SK-N-SH treated with all-trans-retinoic acid at 6 μM for 48 hours (cell line): ENCODE measurements around the gene RBP7.

ENCODE experiments used
- ATAC-seq: fragments of 200-7000 bp; cut with Tn5 transposase; 3 replicates; pipeline ENCODE4 v1.9.1; 2020; ENCODE audit warnings: mild to moderate bottlenecking, moderate library complexity
- ARNTL ChIP-seq: fragments of 450-650 bp; formaldehyde crosslinking; IDR thresholded peaks from 2 replicates; pipeline ENCODE4 v1.5.0; 2020; ENCODE audit warnings: low read depth, mild to moderate bottlenecking, moderate library complexity, borderline replicate concordance
- BACH2 ChIP-seq: fragments of 250-450 bp; sonication (Bioruptor Pico); IDR thresholded peaks from 2 replicates; pipeline ENCODE4 v1.9.0; 2021; ENCODE audit warnings: mild to moderate bottlenecking, borderline replicate concordance
- CSDC2 ChIP-seq: fragments of 250-450 bp; sonication (Bioruptor Pico); IDR thresholded peaks from 2 replicates; pipeline ENCODE4 v1.5.0; 2020; ENCODE audit warnings: mild to moderate bottlenecking, moderate library complexity
- ESRRG ChIP-seq: fragments of 250-450 bp; sonication (Bioruptor Pico); IDR thresholded peaks from 2 replicates; pipeline ENCODE4 v1.6.1; 2021; ENCODE audit warnings: mild to moderate bottlenecking
- GLIS3 ChIP-seq: fragments of 250-450 bp; sonication (Bioruptor Pico); IDR thresholded peaks from 2 replicates; pipeline ENCODE4 v1.5.0; 2020; ENCODE audit warnings: mild to moderate bottlenecking, moderate library complexity
- ISL1 ChIP-seq: fragments of 250-450 bp; sonication (Bioruptor Pico); IDR thresholded peaks from 2 replicates; pipeline ENCODE4 v2.1.2; 2022; ENCODE audit warnings: mild to moderate bottlenecking, moderate library complexity
- OSR1 ChIP-seq: fragments of 250-450 bp; sonication (Bioruptor Pico); IDR thresholded peaks from 2 replicates; pipeline ENCODE4 v1.8.0; 2022; ENCODE audit warnings: moderate library complexity, mild to moderate bottlenecking, inconsistent platforms
- POU6F1 ChIP-seq: fragments of 250-450 bp; sonication (Bioruptor Pico); IDR thresholded peaks from 2 replicates; pipeline ENCODE4 v1.8.0; 2021; ENCODE audit warnings: low read depth, mild to moderate bottlenecking, moderate library complexity, borderline replicate concordance
- PPARA ChIP-seq: fragments of 250-450 bp; sonication (Bioruptor Pico); IDR thresholded peaks from 2 replicates; pipeline ENCODE4 v1.5.0; 2020; ENCODE audit warnings: mild to moderate bottlenecking, borderline replicate concordance
- RARB ChIP-seq: fragments of 250-450 bp; sonication (Bioruptor Pico); IDR thresholded peaks from 2 replicates; pipeline ENCODE4 v1.8.0; 2021; ENCODE audit warnings: mild to moderate bottlenecking, moderate library complexity
- SNAI2 ChIP-seq: fragments of 250-450 bp; sonication (Bioruptor Pico); IDR thresholded peaks from 2 replicates; pipeline ENCODE4 v1.5.0; 2020; ENCODE audit warnings: mild to moderate bottlenecking, moderate library complexity
- TCF4 ChIP-seq: fragments of 250-450 bp; sonication (Bioruptor Pico); IDR thresholded peaks from 2 replicates; pipeline ENCODE4 v1.8.0; 2021; ENCODE audit warnings: mild to moderate bottlenecking, moderate library complexity, borderline replicate concordance
- TOX ChIP-seq: fragments of 250-450 bp; sonication (Bioruptor Pico); IDR thresholded peaks from 2 replicates; pipeline ENCODE4 v1.8.0; 2021; ENCODE audit warnings: mild to moderate bottlenecking, moderate library complexity, borderline replicate concordance
- TSHZ2 ChIP-seq: fragments of 250-450 bp; sonication (Bioruptor Pico); IDR thresholded peaks from 2 replicates; pipeline ENCODE4 v1.5.0; 2020; ENCODE audit warnings: mild to moderate bottlenecking, moderate library complexity
- ZFP3 ChIP-seq: fragments of 250-450 bp; sonication (Bioruptor Pico); IDR thresholded peaks from 2 replicates; pipeline ENCODE4 v1.5.0; 2020; ENCODE audit warnings: mild to moderate bottlenecking, moderate library complexity
- ZFP30 ChIP-seq: fragments of 450-650 bp; formaldehyde crosslinking; IDR thresholded peaks from 2 replicates; pipeline ENCODE4 v1.5.0; 2022; ENCODE audit warnings: mild to moderate bottlenecking, moderate library complexity
- ZNF565 ChIP-seq: fragments of 450-650 bp; formaldehyde crosslinking; conservative IDR thresholded peaks from 2 replicates; pipeline ENCODE4 v1.5.0; 2020; ENCODE audit warnings: low read depth, mild to moderate bottlenecking, moderate library complexity
- ZNF70 ChIP-seq: fragments of 450-650 bp; formaldehyde crosslinking; IDR thresholded peaks from 2 replicates; pipeline ENCODE4 v1.5.0; 2020; ENCODE audit warnings: mild to moderate bottlenecking, moderate library complexity
- ZNF8 ChIP-seq: fragments of 450-650 bp; formaldehyde crosslinking; IDR thresholded peaks from 2 replicates; pipeline ENCODE4 v1.5.0; 2020; ENCODE audit warnings: mild to moderate bottlenecking, moderate library complexity
- TF ChIP-seq, protein P1 (sequence below): fragments of 250-450 bp; sonication (Bioruptor Pico); IDR thresholded peaks from 2 replicates; pipeline ENCODE4 v1.5.1; 2020; ENCODE audit warnings: low read depth, mild to moderate bottlenecking, moderate library complexity
- TF ChIP-seq, protein P2 (sequence below): fragments of 250-450 bp; sonication (Bioruptor Pico); IDR thresholded peaks from 2 replicates; pipeline ENCODE4 v1.5.1; 2021; ENCODE audit warnings: mild to moderate bottlenecking, moderate library complexity
- TF ChIP-seq, protein P3 (sequence below): fragments of 250-450 bp; sonication (Bioruptor Pico); IDR thresholded peaks from 2 replicates; pipeline ENCODE4 v1.8.0; 2020; ENCODE audit warnings: mild to moderate bottlenecking, moderate library complexity, borderline replicate concordance

Gene RBP7

DNA sequence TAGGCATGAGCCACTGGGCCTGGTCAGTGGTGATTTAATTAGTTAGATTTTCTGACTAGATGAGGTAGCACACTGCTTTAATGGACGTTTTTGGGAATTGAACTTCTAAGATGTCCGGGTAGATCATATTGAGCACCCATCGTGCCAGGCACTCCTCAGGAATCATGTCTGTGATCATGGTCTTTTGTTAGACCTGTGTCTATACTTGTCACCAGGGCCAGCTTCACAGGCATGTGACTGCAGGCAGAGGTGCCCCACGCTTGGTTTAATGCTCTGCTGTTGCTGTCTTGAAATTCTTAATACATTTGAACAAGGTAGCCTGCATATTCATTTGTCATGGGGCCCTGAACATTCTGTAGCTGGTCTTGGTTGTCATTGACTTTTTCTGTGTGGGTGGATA, 55.3 kb downstream of the RBP7 start:
- TF ChIP-seq ZFP30 (CRISPR knock-in tag): no peak
- TF ChIP-seq SNAI2 (CRISPR knock-in tag): no peak
- TF ChIP-seq, protein P1, sequence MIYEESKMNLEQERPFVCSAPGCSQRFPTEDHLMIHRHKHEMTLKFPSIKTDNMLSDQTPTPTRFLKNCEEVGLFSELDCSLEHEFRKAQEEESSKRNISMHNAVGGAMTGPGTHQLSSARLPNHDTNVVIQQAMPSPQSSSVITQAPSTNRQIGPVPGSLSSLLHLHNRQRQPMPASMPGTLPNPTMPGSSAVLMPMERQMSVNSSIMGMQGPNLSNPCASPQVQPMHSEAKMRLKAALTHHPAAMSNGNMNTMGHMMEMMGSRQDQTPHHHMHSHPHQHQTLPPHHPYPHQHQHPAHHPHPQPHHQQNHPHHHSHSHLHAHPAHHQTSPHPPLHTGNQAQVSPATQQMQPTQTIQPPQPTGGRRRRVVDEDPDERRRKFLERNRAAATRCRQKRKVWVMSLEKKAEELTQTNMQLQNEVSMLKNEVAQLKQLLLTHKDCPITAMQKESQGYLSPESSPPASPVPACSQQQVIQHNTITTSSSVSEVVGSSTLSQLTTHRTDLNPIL: no peak
- TF ChIP-seq PPARA (CRISPR knock-in tag): no peak
- no peak for TF ChIP-seq ZNF8 (CRISPR knock-in tag)
- TF ChIP-seq, protein P2, sequence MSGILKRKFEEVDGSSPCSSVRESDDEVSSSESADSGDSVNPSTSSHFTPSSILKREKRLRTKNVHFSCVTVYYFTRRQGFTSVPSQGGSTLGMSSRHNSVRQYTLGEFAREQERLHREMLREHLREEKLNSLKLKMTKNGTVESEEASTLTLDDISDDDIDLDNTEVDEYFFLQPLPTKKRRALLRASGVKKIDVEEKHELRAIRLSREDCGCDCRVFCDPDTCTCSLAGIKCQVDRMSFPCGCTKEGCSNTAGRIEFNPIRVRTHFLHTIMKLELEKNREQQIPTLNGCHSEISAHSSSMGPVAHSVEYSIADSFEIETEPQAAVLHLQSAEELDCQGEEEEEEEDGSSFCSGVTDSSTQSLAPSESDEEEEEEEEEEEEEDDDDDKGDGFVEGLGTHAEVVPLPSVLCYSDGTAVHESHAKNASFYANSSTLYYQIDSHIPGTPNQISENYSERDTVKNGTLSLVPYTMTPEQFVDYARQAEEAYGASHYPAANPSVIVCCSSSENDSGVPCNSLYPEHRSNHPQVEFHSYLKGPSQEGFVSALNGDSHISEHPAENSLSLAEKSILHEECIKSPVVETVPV (CRISPR knock-in tag): no peak
- TF ChIP-seq RARB (CRISPR knock-in tag): no peak
- no peak for TF ChIP-seq TCF4 (CRISPR knock-in tag)
- no peak for TF ChIP-seq ARNTL
- TF ChIP-seq, protein P3, sequence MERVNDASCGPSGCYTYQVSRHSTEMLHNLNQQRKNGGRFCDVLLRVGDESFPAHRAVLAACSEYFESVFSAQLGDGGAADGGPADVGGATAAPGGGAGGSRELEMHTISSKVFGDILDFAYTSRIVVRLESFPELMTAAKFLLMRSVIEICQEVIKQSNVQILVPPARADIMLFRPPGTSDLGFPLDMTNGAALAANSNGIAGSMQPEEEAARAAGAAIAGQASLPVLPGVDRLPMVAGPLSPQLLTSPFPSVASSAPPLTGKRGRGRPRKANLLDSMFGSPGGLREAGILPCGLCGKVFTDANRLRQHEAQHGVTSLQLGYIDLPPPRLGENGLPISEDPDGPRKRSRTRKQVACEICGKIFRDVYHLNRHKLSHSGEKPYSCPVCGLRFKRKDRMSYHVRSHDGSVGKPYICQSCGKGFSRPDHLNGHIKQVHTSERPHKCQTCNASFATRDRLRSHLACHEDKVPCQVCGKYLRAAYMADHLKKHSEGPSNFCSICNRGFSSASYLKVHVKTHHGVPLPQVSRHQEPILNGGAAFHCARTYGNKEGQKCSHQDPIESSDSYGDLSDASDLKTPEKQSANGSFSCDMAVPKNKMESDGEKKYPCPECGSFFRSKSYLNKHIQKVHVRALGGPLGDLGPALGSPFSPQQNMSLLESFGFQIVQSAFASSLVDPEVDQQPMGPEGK (CRISPR knock-in tag): no peak
- TF ChIP-seq ESRRG: no peak
- TF ChIP-seq TOX (CRISPR knock-in tag): no peak
- TF ChIP-seq ZNF70 (CRISPR knock-in tag): no peak
- no peak for TF ChIP-seq OSR1
- no peak for TF ChIP-seq POU6F1 (CRISPR knock-in tag)
- no peak for TF ChIP-seq CSDC2
- no peak for TF ChIP-seq ZFP3
- no peak for TF ChIP-seq BACH2 (CRISPR knock-in tag)
- ATAC-seq: no peak

GRCh38 chr1:10054465-10054864, 57.4 kb downstream of the RBP7 start:
- no peak for TF ChIP-seq ZNF8 (CRISPR knock-in tag)
- TF ChIP-seq, protein P3 (CRISPR knock-in tag): no peak
- TF ChIP-seq ARNTL: no peak
- TF ChIP-seq TOX (CRISPR knock-in tag): no peak
- ATAC-seq: no peak

DNA sequence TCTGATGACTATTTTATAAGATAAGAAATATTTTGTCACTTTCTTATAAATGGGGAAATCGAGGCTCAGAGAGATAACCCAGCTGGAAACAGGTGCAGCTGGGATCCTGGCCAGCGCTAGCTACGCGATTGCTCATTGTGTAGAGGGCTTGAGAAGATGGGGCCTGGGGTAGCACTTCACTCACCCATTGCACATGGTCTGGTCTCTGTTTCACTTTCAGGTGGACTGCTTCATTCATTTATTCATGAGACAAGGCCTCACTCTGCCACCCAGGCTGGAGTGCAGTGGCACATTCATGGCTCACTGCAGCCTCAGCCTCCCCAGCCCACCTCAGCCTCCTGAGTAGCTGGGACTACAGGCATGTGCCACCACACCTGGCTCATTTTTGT, 59.6 kb downstream of the RBP7 start:
- ATAC-seq: no peak
- TF ChIP-seq ESRRG: no peak
- TF ChIP-seq SNAI2 (CRISPR knock-in tag): no peak
- no peak for TF ChIP-seq ZNF565 (CRISPR knock-in tag)
- no peak for TF ChIP-seq ZFP30 (CRISPR knock-in tag)
- no peak for TF ChIP-seq BACH2 (CRISPR knock-in tag)
- no peak for TF ChIP-seq GLIS3 (CRISPR knock-in tag)
- TF ChIP-seq ZNF70 (CRISPR knock-in tag): no peak
- TF ChIP-seq ZFP3: no peak
- TF ChIP-seq, protein P2 (CRISPR knock-in tag): no peak
- TF ChIP-seq PPARA (CRISPR knock-in tag): no peak
- TF ChIP-seq ISL1 (CRISPR knock-in tag): no peak
- TF ChIP-seq TSHZ2 (CRISPR knock-in tag): no peak
- TF ChIP-seq OSR1: no peak
- TF ChIP-seq ARNTL: no peak
- no peak for TF ChIP-seq TCF4 (CRISPR knock-in tag)
- TF ChIP-seq, protein P1: no peak
- TF ChIP-seq TOX (CRISPR knock-in tag): no peak
- TF ChIP-seq, all 23 proteins: peak for 0
